Astrocyte (in vitro differentiated cells and primary cell): ENCODE results near the gene NME3. TPM values are rescaled to one million over a fixed set of nuclear protein-coding genes. Genes with fewer than 3 reads are reported as not detected.

Source experiments
- DNase-seq: peaks from one replicate; pipeline ENCODE4 v3.0.0-alpha.2; 2010; ENCODE audit warnings: low read depth
- FAIRE-seq: peaks from 2 replicates; lab custom pipeline; 2011; peaks lifted over from hg19 to GRCh38; lab: Jason Lieb, UNC
- H2AFZ ChIP-seq: 2 replicates; pipeline ENCODE4 v1.6.0; 2012; ENCODE audit warnings: low read depth, low read length, inconsistent platforms
- H3K27ac ChIP-seq: 2 replicates; pipeline ENCODE4 v1.5.1; 2011; ENCODE audit warnings: low read depth, low read length, inconsistent platforms
- H3K27me3 ChIP-seq: 2 replicates; pipeline ENCODE4 v1.6.0; 2011; ENCODE audit warnings: low read length, inconsistent platforms; ENCODE audit not compliant: insufficient read depth
- H3K36me3 ChIP-seq: 2 replicates; pipeline ENCODE4 v1.5.1; 2011; ENCODE audit warnings: low read length, inconsistent platforms; ENCODE audit not compliant: insufficient read depth
- H3K4me1 ChIP-seq: 2 replicates; pipeline ENCODE4 v1.5.1; 2011; ENCODE audit warnings: low read length, inconsistent platforms; ENCODE audit not compliant: insufficient read depth
- H3K4me2 ChIP-seq: 2 replicates; pipeline ENCODE4 v1.6.0; 2012; ENCODE audit warnings: low read length, inconsistent platforms
- H3K4me3 ChIP-seq: 2 replicates; pipeline ENCODE4 v1.5.1; 2011; ENCODE audit warnings: low read depth, mild to moderate bottlenecking, low read length, inconsistent platforms; ENCODE audit not compliant: insufficient read depth
- H3K79me2 ChIP-seq: 2 replicates; pipeline ENCODE4 v1.6.0; 2012; ENCODE audit warnings: mild to moderate bottlenecking, low read length, inconsistent platforms; ENCODE audit not compliant: insufficient read depth
- H3K9ac ChIP-seq: 2 replicates; pipeline ENCODE4 v1.6.0; 2012; ENCODE audit warnings: mild to moderate bottlenecking, low read length, inconsistent platforms
- H3K9me3 ChIP-seq: 2 replicates; pipeline ENCODE4 v1.5.1; 2012; ENCODE audit warnings: low read depth, mild to moderate bottlenecking, low read length, inconsistent platforms; ENCODE audit not compliant: insufficient read depth
- H4K20me1 ChIP-seq: 2 replicates; pipeline ENCODE4 v1.6.0; 2012; ENCODE audit warnings: low read length, inconsistent platforms; ENCODE audit not compliant: insufficient read depth
- H3K27ac Mint-ChIP-seq: one replicate; pipeline ENCODE4 v1.8.0; 2021; ENCODE audit warnings: mild to moderate bottlenecking, mixed read lengths; ENCODE audit not compliant: unreplicated experiment
- H3K27me3 Mint-ChIP-seq: one replicate; pipeline ENCODE4 v1.8.0; 2021; ENCODE audit warnings: low read depth, mixed read lengths; ENCODE audit not compliant: unreplicated experiment
- H3K36me3 Mint-ChIP-seq: one replicate; pipeline ENCODE4 v1.8.0; 2021; ENCODE audit warnings: low read depth, mixed read lengths; ENCODE audit not compliant: unreplicated experiment
- H3K4me1 Mint-ChIP-seq: one replicate; pipeline ENCODE4 v1.8.0; 2021; ENCODE audit warnings: low read depth, mixed read lengths; ENCODE audit not compliant: unreplicated experiment
- H3K4me3 Mint-ChIP-seq: one replicate; pipeline ENCODE4 v1.8.0; 2021; ENCODE audit warnings: mild to moderate bottlenecking, moderate library complexity, mixed read lengths; ENCODE audit not compliant: unreplicated experiment
- H3K9me3 Mint-ChIP-seq: one replicate; pipeline ENCODE4 v1.8.0; 2021; ENCODE audit warnings: mild to moderate bottlenecking, mixed read lengths; ENCODE audit not compliant: unreplicated experiment
- CTCF ChIP-seq: IDR thresholded peaks from 2 replicates; pipeline ENCODE4 v1.5.1; 2011; ENCODE audit warnings: low read depth, mild to moderate bottlenecking, inconsistent platforms, low read length, moderate library complexity; ENCODE audit not compliant: insufficient read depth
- EZH2 ChIP-seq: IDR thresholded peaks from 2 replicates; pipeline ENCODE4 v1.6.1; 2012; ENCODE audit warnings: mild to moderate bottlenecking, low read length, inconsistent platforms; ENCODE audit not compliant: insufficient read depth
- total RNA-seq: library from RNA; stranded (reverse); gene quantifications from 2 replicates; pipeline ENCODE4 v1.2.1, GENCODE V29; 2021

The NME3 gene
- total RNA-seq, 1 donor from 2014 or later: 36.3 TPM

DNA sequence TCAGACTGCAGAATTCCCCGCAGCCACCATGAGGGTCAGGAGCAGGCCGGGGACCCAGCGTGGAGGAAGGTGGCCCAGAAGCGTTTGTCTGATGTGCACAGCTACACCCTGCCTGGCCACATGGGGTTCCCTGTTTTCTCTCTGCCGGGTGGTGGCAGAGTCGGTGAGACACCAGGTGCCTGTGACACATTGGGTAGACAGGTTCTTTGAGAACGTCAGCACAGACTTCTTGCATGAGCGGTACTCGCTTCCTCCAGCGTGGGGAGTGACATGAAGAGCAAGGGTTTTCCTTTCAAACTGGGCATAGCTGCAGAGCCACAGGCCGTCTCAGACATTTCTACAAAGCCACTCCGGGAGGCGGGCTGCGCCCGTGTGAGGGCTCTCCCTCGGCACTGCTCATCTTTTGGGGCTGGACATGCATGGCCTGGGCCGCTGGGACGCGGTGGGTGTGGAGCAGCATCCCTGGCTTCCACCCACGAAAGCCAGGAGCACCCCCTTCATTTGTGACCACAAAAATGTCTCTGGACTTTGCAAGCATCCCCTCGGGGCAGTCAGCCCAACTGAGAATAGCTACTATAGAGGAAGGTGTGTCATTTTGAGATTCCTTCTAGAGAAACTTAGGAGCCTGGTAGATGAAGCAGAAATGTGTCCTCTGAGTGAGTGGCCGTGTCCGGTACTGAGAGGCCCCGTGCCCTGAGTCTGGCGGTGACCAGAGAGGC is 26.0 kb downstream of the NME3 start:
- Histone ChIP-seq H3K27me3 (no peaks in the 10 kb centered on the region), H2AFZ (no peak overlapping the region), H3K36me3 (peaks cover 10% of the 10 kb centered on the region), H3K9ac (peak overlapping the region; percentile 88), H3K4me1 (peaks cover 34% of the 10 kb centered on the region), H4K20me1 (peaks cover 33% of the 10 kb centered on the region), H3K79me2 (peaks cover 16% of the 10 kb centered on the region), H3K27ac (peak overlapping the region; percentile 99), H3K4me2 (peak overlapping the region; percentile 83), H3K4me3 (peak overlapping the region; percentile 44), H3K9me3 (no peaks in the 10 kb centered on the region)
- FAIRE-seq (peak; percentile 43), DNase-seq (peak; percentile 88)
- H3K4me3 Mint-ChIP-seq: peak overlapping the region; percentile 54
- TF ChIP-seq EZH2 (no peak), CTCF (peak; percentile 14)
- H3K9me3 Mint-ChIP-seq: no peaks in the 10 kb centered on the region
- no peaks in the 10 kb centered on the region for H3K27me3 Mint-ChIP-seq
- peaks cover 6% of the 10 kb centered on the region for H3K36me3 Mint-ChIP-seq
- peak overlapping the region; percentile 98 for H3K27ac Mint-ChIP-seq
- peaks cover 19% of the 10 kb centered on the region for H3K4me1 Mint-ChIP-seq

- H3K4me2 ChIP-seq: no peak overlapping the region
- peaks cover 11% of the 10 kb centered on the region for H3K36me3 ChIP-seq
- H3K4me3 ChIP-seq: no peak overlapping the region
- FAIRE-seq (no peak), DNase-seq (no peak)
- Mint-ChIP-seq H3K27ac (peak overlapping the region; percentile 98), H3K4me1 (peaks cover 19% of the 10 kb centered on the region), H3K36me3 (peaks cover 3% of the 10 kb centered on the region), H3K9me3 (no peaks in the 10 kb centered on the region), H3K27me3 (no peaks in the 10 kb centered on the region), H3K4me3 (no peak overlapping the region)
- H4K20me1 ChIP-seq: peaks cover 39% of the 10 kb centered on the region
- no peak overlapping the region for H3K9ac ChIP-seq
- H3K27ac ChIP-seq: no peak overlapping the region
- H3K9me3 ChIP-seq: no peaks in the 10 kb centered on the region
- H3K79me2 ChIP-seq: peaks cover 16% of the 10 kb centered on the region
- H3K4me1 ChIP-seq: peaks cover 30% of the 10 kb centered on the region
- no peaks in the 10 kb centered on the region for H3K27me3 ChIP-seq
- H2AFZ ChIP-seq: no peak overlapping the region
- TF ChIP-seq CTCF (no peak), EZH2 (no peak)
Observed at GRCh38 chr16:1744338-1744840, 27.0 kb downstream of the NME3 start.
